Cardiac fibroblast (primary cell): ENCODE measurements around the gene TAOK3.

Source experiments
- DNase-seq, 2 donors: peaks; one replicate each; pipeline versions ENCODE4 v3.0.0 to v3.0.0-alpha.2; 2010; ENCODE audit warnings: low read depth in 2 of 2
- H3K4me3 ChIP-seq, 2 donors: replicated peaks in 1 of 2; 1 replicate in 1 of 2; 2 replicates in 1 of 2; pipeline ENCODE4 v1.5.1; 2011; ENCODE audit warnings: low read depth in 2 of 2, low read length in 2 of 2, mild to moderate bottlenecking in 2 of 2, moderate library complexity in 1 of 2
- TF ChIP-seq, protein P1 (sequence below): IDR thresholded peaks from one replicate; pipeline ENCODE4 v1.5.1; 2011; ENCODE audit warnings: low read depth, mild to moderate bottlenecking, low read length, inconsistent platforms

Gene TAOK3

DNA sequence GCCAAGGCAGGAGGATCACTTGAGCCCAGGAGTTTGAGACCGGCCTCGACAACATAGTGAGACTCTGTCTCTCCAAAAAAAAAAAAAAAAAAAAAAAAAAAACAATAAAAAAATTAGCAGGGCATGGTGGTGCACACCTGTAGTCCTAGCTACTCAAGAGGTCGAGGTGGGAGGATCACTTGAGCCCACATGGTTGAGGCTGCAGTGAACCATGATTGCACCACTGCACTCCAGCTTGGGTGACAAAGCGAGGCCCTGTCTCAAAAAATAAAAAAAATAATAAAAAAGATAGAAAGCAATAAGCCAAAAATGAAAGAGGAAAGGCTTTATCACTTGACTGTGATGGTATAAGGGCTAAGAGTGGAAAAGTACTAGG is 247.0 kb downstream of the TAOK3 start:
- TF ChIP-seq, protein P1, sequence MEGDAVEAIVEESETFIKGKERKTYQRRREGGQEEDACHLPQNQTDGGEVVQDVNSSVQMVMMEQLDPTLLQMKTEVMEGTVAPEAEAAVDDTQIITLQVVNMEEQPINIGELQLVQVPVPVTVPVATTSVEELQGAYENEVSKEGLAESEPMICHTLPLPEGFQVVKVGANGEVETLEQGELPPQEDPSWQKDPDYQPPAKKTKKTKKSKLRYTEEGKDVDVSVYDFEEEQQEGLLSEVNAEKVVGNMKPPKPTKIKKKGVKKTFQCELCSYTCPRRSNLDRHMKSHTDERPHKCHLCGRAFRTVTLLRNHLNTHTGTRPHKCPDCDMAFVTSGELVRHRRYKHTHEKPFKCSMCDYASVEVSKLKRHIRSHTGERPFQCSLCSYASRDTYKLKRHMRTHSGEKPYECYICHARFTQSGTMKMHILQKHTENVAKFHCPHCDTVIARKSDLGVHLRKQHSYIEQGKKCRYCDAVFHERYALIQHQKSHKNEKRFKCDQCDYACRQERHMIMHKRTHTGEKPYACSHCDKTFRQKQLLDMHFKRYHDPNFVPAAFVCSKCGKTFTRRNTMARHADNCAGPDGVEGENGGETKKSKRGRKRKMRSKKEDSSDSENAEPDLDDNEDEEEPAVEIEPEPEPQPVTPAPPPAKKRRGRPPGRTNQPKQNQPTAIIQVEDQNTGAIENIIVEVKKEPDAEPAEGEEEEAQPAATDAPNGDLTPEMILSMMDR: no peak
- H3K4me3 ChIP-seq: no peak overlapping the region
- no peak for DNase-seq

DNA sequence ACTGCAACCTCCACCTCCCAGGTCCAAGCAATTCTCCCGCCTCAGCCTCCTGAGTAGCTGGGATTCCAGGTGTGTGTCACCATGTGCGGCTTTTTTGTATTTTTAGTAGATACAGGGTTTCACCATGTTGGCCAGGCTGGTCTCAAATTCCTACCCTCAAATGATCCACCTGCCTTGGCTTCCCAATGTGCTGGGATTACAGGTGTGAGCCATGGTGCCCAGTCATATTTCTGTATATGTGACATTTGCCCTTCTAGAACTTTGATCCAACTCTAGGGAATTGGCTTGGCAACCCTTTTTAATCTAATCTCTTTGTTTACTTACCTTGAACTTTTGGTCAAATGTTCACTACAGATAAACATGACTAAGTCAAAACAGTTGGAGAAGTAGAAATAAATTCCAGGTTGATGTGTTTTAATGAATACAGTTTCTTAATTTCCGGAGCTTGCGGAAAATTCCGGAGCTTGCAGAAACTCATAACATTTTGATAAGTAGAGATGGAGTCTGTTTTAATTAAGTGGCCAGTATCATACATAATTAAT is 248.3 kb downstream of the TAOK3 start:
- TF ChIP-seq, protein P1: no peak
- no peak for DNase-seq
- no peak overlapping the region for H3K4me3 ChIP-seq

DNA sequence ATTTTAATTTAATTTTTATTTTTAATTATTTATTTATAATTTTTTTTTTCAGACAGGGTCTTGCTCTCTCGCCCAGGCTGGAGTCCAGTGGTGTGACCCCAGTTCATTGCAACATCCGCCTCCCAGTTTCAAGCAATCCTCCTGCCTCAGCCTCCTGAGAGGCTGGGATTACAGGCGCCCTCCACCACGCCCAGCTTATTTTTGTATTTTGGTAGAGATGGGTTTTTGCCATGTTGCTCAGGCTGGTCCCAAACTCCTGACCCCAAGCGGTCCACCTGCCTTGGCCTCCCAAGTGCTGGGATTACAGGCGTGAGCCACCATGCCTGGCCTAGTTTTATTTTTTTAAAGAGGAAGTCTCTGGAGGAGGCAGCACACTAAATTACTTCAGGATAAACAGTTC is 250.4 kb downstream of the TAOK3 start:
- H3K4me3 ChIP-seq: no peak overlapping the region
- TF ChIP-seq, protein P1: no peak
- no peak for DNase-seq

DNA sequence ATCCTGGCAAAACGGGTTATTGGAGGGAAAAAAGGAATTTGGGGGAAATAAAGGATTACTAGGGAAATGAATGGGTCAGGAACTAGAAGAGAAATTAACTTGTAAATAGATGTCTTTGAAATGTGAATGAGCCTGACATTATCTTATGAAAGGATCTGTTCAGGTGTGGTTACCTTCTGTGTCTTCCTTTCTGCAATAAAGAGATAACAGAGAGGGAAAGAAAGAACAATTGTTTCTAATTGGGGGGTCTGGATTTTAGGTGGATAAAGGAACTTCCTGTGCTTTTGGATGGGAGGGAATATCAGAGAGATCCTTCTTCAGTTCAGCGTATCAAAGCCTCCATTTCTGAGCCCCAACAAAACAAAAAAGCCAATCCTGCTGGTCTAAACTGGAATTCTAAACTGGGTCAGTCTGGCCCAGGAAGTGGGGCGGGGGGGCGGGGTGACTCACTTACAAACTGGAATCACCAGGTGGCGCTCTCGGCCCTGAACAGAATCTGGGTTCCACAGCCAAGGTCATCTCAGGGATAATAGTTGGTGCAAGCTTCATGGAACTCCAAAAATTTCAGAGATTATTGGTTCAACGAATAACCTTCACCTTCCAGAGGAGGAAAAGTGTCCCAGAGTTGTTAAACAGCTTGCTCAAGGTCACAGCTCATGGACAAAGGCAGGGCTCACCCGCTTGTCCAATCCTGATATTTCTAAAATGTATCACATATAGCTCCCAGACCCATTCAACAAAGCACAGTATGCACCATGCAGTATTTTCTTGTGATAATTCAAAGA is 251.9 kb downstream of the TAOK3 start:
- TF ChIP-seq, protein P1: peak; percentile 54
- DNase-seq: peak; percentile 78
- H3K4me3 ChIP-seq: no peak overlapping the region

DNA sequence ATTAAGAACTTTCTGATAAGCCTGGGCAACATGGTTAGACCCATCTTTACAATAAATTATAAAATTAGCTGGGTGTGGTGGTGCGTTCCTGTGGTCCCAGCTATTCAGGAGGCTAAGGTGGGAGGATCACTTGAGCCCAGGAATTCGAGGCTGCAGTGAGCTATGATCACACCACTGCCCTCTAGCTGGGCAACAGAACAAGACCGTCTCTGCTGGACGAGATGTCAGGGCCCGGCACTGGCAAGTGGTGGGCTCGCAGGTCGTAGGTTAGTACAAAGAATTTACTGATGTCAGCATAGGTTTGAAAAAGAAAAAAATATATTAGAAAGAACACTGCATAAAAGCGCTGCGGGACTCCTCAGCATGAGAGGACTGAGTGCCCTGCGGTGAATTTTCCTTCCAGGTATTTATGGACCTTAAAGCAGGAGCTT is 253.2 kb downstream of the TAOK3 start:
- TF ChIP-seq, protein P1: peak; percentile 5
- H3K4me3 ChIP-seq: no peak overlapping the region
- DNase-seq: no peak

DNA sequence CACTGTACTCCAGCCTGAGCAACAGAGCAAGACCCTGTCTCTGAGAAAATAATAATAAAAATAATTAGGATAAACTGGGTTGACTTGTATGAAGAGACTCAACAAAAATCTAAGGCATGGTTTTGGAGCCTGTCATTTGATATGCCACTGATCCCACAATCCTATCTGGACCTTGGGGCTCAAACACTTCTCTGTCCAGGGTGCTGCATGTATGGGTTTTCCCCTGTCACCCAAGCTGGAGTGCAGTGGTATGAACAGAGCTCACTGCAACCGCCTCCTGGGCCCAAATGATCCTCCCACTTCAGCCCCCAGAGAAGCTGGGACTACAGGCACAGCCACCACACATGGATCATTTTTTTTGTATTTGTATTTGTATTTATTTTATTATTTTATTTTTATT is 263.6 kb downstream of the TAOK3 start:
- TF ChIP-seq, protein P1: no peak
- no peak for DNase-seq
- no peak overlapping the region for H3K4me3 ChIP-seq
